T follicular helper cell (primary cell): ENCODE measurements around the gene MTMR11.

ENCODE experiments used
- DNase-seq: peaks from one replicate; pipeline ENCODE4 v3.0.0-alpha.2; 2020; ENCODE audit warnings: low read depth

The MTMR11 gene

GRCh38 chr1:149934356-149934755 is 2.3 kb downstream of the MTMR11 start:
- DNase-seq, result no peak

GRCh38 chr1:149933208-149933607 is 3.5 kb downstream of the MTMR11 start:
- no peak for DNase-seq

GRCh38 chr1:149932474-149932873 is 4.2 kb downstream of the MTMR11 start:
- DNase-seq, result no peak

- DNase-seq, result no peak
Observed at GRCh38 chr1:149931212-149931790, 5.4 kb downstream of the MTMR11 start.

- DNase-seq, result no peak
Observed at GRCh38 chr1:149929856-149930255, 6.8 kb downstream of the MTMR11 start.

GRCh38 chr1:149928401-149928724 is 8.3 kb downstream of the MTMR11 start:
- no peak for DNase-seq

- DNase-seq, result peak; percentile 93
Observed at GRCh38 chr1:149927563-149928400, 8.9 kb downstream of the MTMR11 start, which contains the start of gene SF3B4. SF3B4 (minus strand) TSS chr1:149927803; CDS start chr1:149927759, 44 bp downstream.

- DNase-seq, result no peak
Observed at GRCh38 chr1:149927056-149927562, 9.6 kb downstream of the MTMR11 start.

- DNase-seq, result no peak
Observed at GRCh38 chr1:149926296-149926695, 10.4 kb downstream of the MTMR11 start.

- no peak for DNase-seq
Observed at GRCh38 chr1:149925751-149926150, 10.9 kb downstream of the MTMR11 start.

- DNase-seq, result no peak
Observed at GRCh38 chr1:149925345-149925744, 11.3 kb downstream of the MTMR11 start.

GRCh38 chr1:149923626-149924025 is 13.1 kb downstream of the MTMR11 start:
- no peak for DNase-seq

GRCh38 chr1:149917571-149918144 is 19.0 kb downstream of the MTMR11 start, which contains the start of gene SV2A:
SV2A (minus strand) TSS chr1:149917844; CDS start chr1:149913840, 4,004 bp downstream.
- peak; percentile 36 for DNase-seq

GRCh38 chr1:149916898-149917252 is 19.8 kb downstream of the MTMR11 start:
- no peak for DNase-seq

- DNase-seq, result no peak
Observed at GRCh38 chr1:149916193-149916897, 20.3 kb downstream of the MTMR11 start.

- no peak for DNase-seq
Observed at GRCh38 chr1:149915429-149916192, 21.1 kb downstream of the MTMR11 start.

- no peak for DNase-seq
Observed at GRCh38 chr1:149914545-149914944, 22.1 kb downstream of the MTMR11 start.

GRCh38 chr1:149906570-149907075 is 30.1 kb downstream of the MTMR11 start:
- DNase-seq, result no peak

- no peak for DNase-seq
Observed at GRCh38 chr1:149903836-149904491, 32.7 kb downstream of the MTMR11 start.

GRCh38 chr1:149899460-149900284 is 37.0 kb downstream of the MTMR11 start, which contains the start of gene BOLA1:
BOLA1 (plus strand) TSS chr1:149899568; CDS start chr1:149900060, 492 bp downstream.
- DNase-seq, result peak; percentile 72
